Progenitor cell of endocrine pancreas (in vitro differentiated cells): ENCODE measurements around the gene EZR. TPM values are rescaled to one million over a fixed set of nuclear protein-coding genes. Genes with fewer than 3 reads are reported as not detected.

Experiments
- DNase-seq: peaks from one replicate; pipeline ENCODE4 v3.0.0; 2021; ENCODE audit warnings: low spot score; ENCODE audit not compliant: unreplicated experiment
- H3K27ac Mint-ChIP-seq: 2 replicates; pipeline ENCODE4 v1.8.0; 2021; ENCODE audit warnings: mild to moderate bottlenecking, moderate library complexity, mixed read lengths
- H3K27me3 Mint-ChIP-seq: 2 replicates; pipeline ENCODE4 v1.8.0; 2021; ENCODE audit warnings: mixed read lengths
- H3K36me3 Mint-ChIP-seq: 2 replicates; pipeline ENCODE4 v1.8.0; 2022; ENCODE audit warnings: mixed read lengths; ENCODE audit not compliant: insufficient read depth
- H3K4me1 Mint-ChIP-seq: 2 replicates; pipeline ENCODE4 v1.8.0; 2021; ENCODE audit warnings: low read depth, mixed read lengths
- H3K4me3 Mint-ChIP-seq: 2 replicates; pipeline ENCODE4 v1.8.0; 2021; ENCODE audit warnings: low read depth, mild to moderate bottlenecking, moderate library complexity, mixed read lengths
- H3K9me3 Mint-ChIP-seq: 2 replicates; pipeline ENCODE4 v1.8.0; 2021; ENCODE audit warnings: low read depth, mixed read lengths
- CTCF ChIP-seq: fragments of 200-600 bp; sonication (generic); IDR thresholded peaks from one replicate; pipeline ENCODE4 v1.5.0; 2021; ENCODE audit warnings: antibody characterized with exemption, mild to moderate bottlenecking; ENCODE audit not compliant: unreplicated experiment
- total RNA-seq: library from RNA; stranded (reverse); gene quantifications from 2 replicates; pipeline ENCODE4 v1.2.1, GENCODE V29; 2021

EZR gene
- total RNA-seq, 1 donor from 2014 or later, result 258 TPM

GRCh38 chr6:158815379-158815724 lies 3.8 kb downstream of the EZR start:
- Mint-ChIP-seq H3K4me1 (peaks cover 59% of the 10 kb centered on the region), H3K27ac (peak overlapping the region; percentile 98), H3K27me3 (no peaks in the 10 kb centered on the region), H3K36me3 (peaks cover 21% of the 10 kb centered on the region), H3K4me3 (peak overlapping the region; percentile 99), H3K9me3 (peaks cover 2% of the 10 kb centered on the region)
- no peak for TF ChIP-seq CTCF
- no peak for DNase-seq

GRCh38 chr6:158813032-158813431 lies 6.1 kb downstream of the EZR start:
- Mint-ChIP-seq H3K36me3 (peaks cover 25% of the 10 kb centered on the region), H3K9me3 (no peaks in the 10 kb centered on the region), H3K27ac (peak overlapping the region; percentile 82), H3K4me3 (peak overlapping the region; percentile 40), H3K4me1 (peaks cover 77% of the 10 kb centered on the region), H3K27me3 (no peaks in the 10 kb centered on the region)
- DNase-seq, result no peak
- no peak for TF ChIP-seq CTCF

GRCh38 chr6:158812611-158813010 lies 6.6 kb downstream of the EZR start:
- no peaks in the 10 kb centered on the region for H3K27me3 Mint-ChIP-seq
- TF ChIP-seq CTCF, result no peak
- H3K9me3 Mint-ChIP-seq, result no peaks in the 10 kb centered on the region
- peak overlapping the region; percentile 82 for H3K27ac Mint-ChIP-seq
- DNase-seq, result no peak
- H3K4me1 Mint-ChIP-seq, result peaks cover 81% of the 10 kb centered on the region
- peaks cover 26% of the 10 kb centered on the region for H3K36me3 Mint-ChIP-seq
- peak overlapping the region; percentile 40 for H3K4me3 Mint-ChIP-seq

GRCh38 chr6:158810155-158811095 lies 8.7 kb downstream of the EZR start:
- DNase-seq, result no peak
- Mint-ChIP-seq H3K4me3 (peak overlapping the region; percentile 18), H3K36me3 (peaks cover 32% of the 10 kb centered on the region), H3K9me3 (no peaks in the 10 kb centered on the region), H3K27me3 (no peaks in the 10 kb centered on the region), H3K27ac (peak overlapping the region; percentile 21), H3K4me1 (peaks cover 86% of the 10 kb centered on the region)
- TF ChIP-seq CTCF, result no peak

GRCh38 chr6:158808941-158809678 lies 10.1 kb downstream of the EZR start:
- Mint-ChIP-seq H3K27me3 (no peaks in the 10 kb centered on the region), H3K9me3 (no peaks in the 10 kb centered on the region), H3K4me3 (no peak overlapping the region), H3K4me1 (peaks cover 83% of the 10 kb centered on the region), H3K36me3 (peaks cover 35% of the 10 kb centered on the region), H3K27ac (peak overlapping the region; percentile 88)
- no peak for DNase-seq
- TF ChIP-seq CTCF, result no peak
